ENCODE data around the gene DCAF8L2. TPM values are rescaled to one million over a fixed set of nuclear protein-coding genes. Genes with fewer than 3 reads are reported as not detected.

Gene DCAF8L2
- total RNA-seq, 1 experiment from 2014 or later = not detected

DNA sequence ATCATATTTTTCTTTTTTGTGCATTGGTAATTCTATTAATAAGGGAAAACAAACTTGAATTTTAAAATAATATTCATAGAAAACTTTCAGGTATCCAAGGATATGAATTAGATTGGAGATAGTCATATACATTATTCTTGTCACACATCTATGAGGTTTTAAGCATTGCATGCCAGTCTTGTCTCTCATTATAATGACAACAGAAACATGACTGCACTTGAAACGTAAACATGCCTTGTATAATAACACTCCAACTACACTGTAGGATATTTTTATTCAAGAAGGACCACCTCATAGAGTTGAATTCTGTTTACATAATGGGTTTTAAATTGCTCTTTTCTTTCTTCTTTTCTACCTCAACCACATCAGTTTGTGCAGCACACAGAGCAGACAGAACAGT, 104.5 kb downstream of the DCAF8L2 start:
- no CpG with 5 or more reads among the region's 1 CpG for WGBS (ENCODE audit: extremely low coverage, insufficient read length, low lambda C conversion rate)

More for the DNA sequence above, 104.5 kb downstream of the DCAF8L2 start:
- Histone ChIP-seq H3K4ac (ENCODE audit: low read depth, low read length) (no peak overlapping the region), H2BK20ac (ENCODE audit: low read depth, low read length, poor library complexity, severe bottlenecking) (no peak overlapping the region), H3T11ph (ENCODE audit: low read length) (no peak overlapping the region), H2AFZ (ENCODE audit: low read length) (no peak overlapping the region), H3K56ac (ENCODE audit: insufficient read length, low read depth, low read length) (no peak overlapping the region), H3K79me1 (ENCODE audit: insufficient read depth, low read depth, low read length, poor library complexity, severe bottlenecking) (no peaks in the 10 kb centered on the region), H3K27ac (ENCODE audit: insufficient read length, low read depth, low read length) (no peak overlapping the region), H2BK12ac (ENCODE audit: insufficient read length, low read depth, low read length) (no peak overlapping the region), H3K18ac (ENCODE audit: insufficient read length, low read depth, low read length) (no peak overlapping the region), H3K14ac (ENCODE audit: insufficient read depth, low read length) (no peak overlapping the region), H2BK15ac (ENCODE audit: low read depth, low read length) (no peak overlapping the region), H4K91ac (ENCODE audit: insufficient read length, low read depth, low read length) (no peak overlapping the region), H3K27me3 (ENCODE audit: insufficient read depth, low read length) (no peaks in the 10 kb centered on the region), H3K23ac (ENCODE audit: insufficient read length, low read depth, low read length) (no peak overlapping the region), H3K4me2 (ENCODE audit: insufficient read depth, insufficient read length, low read length) (no peak overlapping the region), H2AK5ac (ENCODE audit: insufficient read length, low read length) (no peak overlapping the region), H4K5ac (ENCODE audit: insufficient read length, low read depth, low read length) (no peak overlapping the region), H3K4me1 (ENCODE audit: insufficient read depth, low read length) (no peaks in the 10 kb centered on the region), H3K9ac (ENCODE audit: extremely low read depth, insufficient read length, low read length) (no peak overlapping the region), H3K79me2 (ENCODE audit: insufficient read depth, low read length) (no peaks in the 10 kb centered on the region), H3K9me3 (ENCODE audit: control insufficient read depth, low read depth, low read length) (peaks cover under 1% of the 10 kb centered on the region), H2BK5ac (ENCODE audit: insufficient read length, low read length) (no peak overlapping the region), H3K23me2 (ENCODE audit: insufficient read length, low read depth, low read length, poor library complexity, severe bottlenecking) (no peaks in the 10 kb centered on the region), H4K8ac (replicated peaks; ENCODE audit: insufficient read length, low read depth, low read length) (no peak overlapping the region), H2BK120ac (ENCODE audit: low read depth, low read length, poor library complexity, severe bottlenecking) (no peak overlapping the region), H4K20me1 (ENCODE audit: control insufficient read depth, insufficient read depth, insufficient read length) (no peaks in the 10 kb centered on the region)
- no peaks in the 10 kb centered on the region for H3K36me3 Mint-ChIP-seq (ENCODE audit: insufficient read depth in 1 of 3, low read depth in 3 of 3)
- no peak overlapping the region for H3K4me3 Mint-ChIP-seq
- no peak for TF ChIP-seq CTCF (conservative IDR thresholded peaks at IDR 0.05)
- no peak for DNase-seq
- no peaks in the 10 kb centered on the region for H3K4me1 Mint-ChIP-seq
- no peak overlapping the region for H3K27ac Mint-ChIP-seq
- H3K27me3 Mint-ChIP-seq (ENCODE audit: low read depth) = peaks cover 2% of the 10 kb centered on the region
- H3K9me3 Mint-ChIP-seq = peaks cover 31 to 40% of the 10 kb centered on the region in 2 experiments

All from H9 (cell line).